SU-DHL-6 (cell line): Measurements from ENCODE around the gene PET100.
A peak's percentile ranks its signal among the peaks of the same experiment; 100 is the strongest.

Experiments used
- H2AFZ ChIP-seq: fragments of 200-600 bp; sonication (generic); 2 replicates; pipeline ENCODE4 v1.6.1; 2014; ENCODE audit warnings: low read depth, mild to moderate bottlenecking, moderate library complexity, mixed read lengths, antibody characterized with exemption, low read length; ENCODE audit not compliant: severe bottlenecking
- H3F3A ChIP-seq: fragments of 200-600 bp; shearing (Covaris generic); 2 replicates; pipeline ENCODE4 v1.6.0; 2016; ENCODE audit warnings: antibody characterized with exemption, mild to moderate bottlenecking; ENCODE audit not compliant: insufficient read depth
- H3K27ac ChIP-seq: fragments of 200-600 bp; sonication (generic); 2 replicates; pipeline ENCODE4 v1.5.1; 2016; ENCODE audit warnings: low read depth, mild to moderate bottlenecking, low read length, moderate library complexity, mixed read lengths
- H3K27me3 ChIP-seq: fragments of 200-600 bp; sonication (generic), shearing (Covaris generic); 2 replicates; pipeline ENCODE4 v1.6.0; 2014; ENCODE audit warnings: mild to moderate bottlenecking, low read length
- H3K36me3 ChIP-seq: fragments of 200-600 bp; sonication (generic); 2 replicates; pipeline ENCODE4 v1.6.1; 2014; ENCODE audit warnings: mild to moderate bottlenecking, low read length, mixed read lengths
- H3K4me2 ChIP-seq: fragments of 300-600, 200-600 bp; shearing (Covaris generic), sonication (generic); 2 replicates; pipeline ENCODE4 v1.6.0; 2014; ENCODE audit warnings: low read length, low read depth, mild to moderate bottlenecking; ENCODE audit not compliant: poor library complexity, severe bottlenecking
- H3K4me3 ChIP-seq: fragments of 200-600 bp; sonication (generic); 2 replicates; pipeline ENCODE4 v1.5.1; 2014; ENCODE audit warnings: antibody characterized with exemption, low read length, mild to moderate bottlenecking, mixed read lengths; ENCODE audit not compliant: insufficient read depth, poor library complexity, severe bottlenecking
- H3K79me2 ChIP-seq: fragments of 200-600 bp; sonication (generic); 2 replicates; pipeline ENCODE4 v1.6.1; 2014; ENCODE audit warnings: mild to moderate bottlenecking, low read length, moderate library complexity; ENCODE audit not compliant: insufficient read depth
- H3K9ac ChIP-seq: fragments of 200-600 bp; sonication (generic); 2 replicates; pipeline ENCODE4 v1.7.0; 2014; ENCODE audit warnings: mild to moderate bottlenecking, low read length
- H3K9me2 ChIP-seq: fragments of 200-600 bp; sonication (generic); replicated peaks from 2 replicates; pipeline ENCODE4 v1.6.1; 2014; ENCODE audit warnings: low read length; ENCODE audit not compliant: insufficient read depth
- H3K9me3 ChIP-seq: fragments of 200-600 bp; sonication (generic); 2 replicates; pipeline ENCODE4 v1.6.1; 2014; ENCODE audit warnings: low read length, mixed read lengths; ENCODE audit not compliant: insufficient read depth
- H4K20me1 ChIP-seq: fragments of 200-600 bp; sonication (generic); 2 replicates; pipeline ENCODE4 v1.6.1; 2014; ENCODE audit warnings: low read depth, mild to moderate bottlenecking, antibody characterized with exemption, low read length, moderate library complexity, mixed read lengths
- CTCF ChIP-seq: fragments of 200-600 bp; sonication (generic); IDR thresholded peaks from one replicate; pipeline ENCODE4 v1.5.1; 2017; ENCODE audit warnings: antibody characterized with exemption, mild to moderate bottlenecking, low read length, moderate library complexity; ENCODE audit not compliant: insufficient read depth, poor library complexity, severe bottlenecking
- EZH2phosphoT487 ChIP-seq: fragments of 200-600 bp; sonication (generic), shearing (Covaris generic); conservative IDR thresholded peaks from 2 replicates; pipeline ENCODE4 v1.6.1; 2018; ENCODE audit warnings: mild to moderate bottlenecking, antibody characterized with exemption, low read length, moderate library complexity, mixed read lengths

The PET100 gene

GRCh38 chr19:7602935-7603497, 26.6 kb upstream of the PET100 start:
- TF ChIP-seq EZH2phosphoT487 (no peak), CTCF (no peak)
- no peak overlapping the region for H3K9ac ChIP-seq
- no peak overlapping the region for H3K27ac ChIP-seq
- H3F3A ChIP-seq = no peaks in the 10 kb centered on the region
- no peaks in the 10 kb centered on the region for H3K79me2 ChIP-seq
- H2AFZ ChIP-seq = no peak overlapping the region
- no peaks in the 10 kb centered on the region for H3K27me3 ChIP-seq
- H3K4me2 ChIP-seq = no peak overlapping the region
- no peak overlapping the region for H3K4me3 ChIP-seq
- no peaks in the 10 kb centered on the region for H3K36me3 ChIP-seq
- H3K9me2 ChIP-seq = no peaks in the 10 kb centered on the region
- no peaks in the 10 kb centered on the region for H3K9me3 ChIP-seq
- no peaks in the 10 kb centered on the region for H4K20me1 ChIP-seq

GRCh38 chr19:7603919-7604318, 25.7 kb upstream of the PET100 start:
- TF ChIP-seq CTCF (no peak), EZH2phosphoT487 (no peak)
- no peaks in the 10 kb centered on the region for H3K9me2 ChIP-seq
- H3K9me3 ChIP-seq = no peaks in the 10 kb centered on the region
- no peak overlapping the region for H2AFZ ChIP-seq
- no peaks in the 10 kb centered on the region for H4K20me1 ChIP-seq
- H3K36me3 ChIP-seq = no peaks in the 10 kb centered on the region
- no peaks in the 10 kb centered on the region for H3K27me3 ChIP-seq
- no peak overlapping the region for H3K4me3 ChIP-seq
- H3K27ac ChIP-seq = no peak overlapping the region
- H3F3A ChIP-seq = no peaks in the 10 kb centered on the region
- no peak overlapping the region for H3K4me2 ChIP-seq
- H3K9ac ChIP-seq = no peak overlapping the region
- H3K79me2 ChIP-seq = no peaks in the 10 kb centered on the region

- no peak overlapping the region for H3K9ac ChIP-seq
- no peaks in the 10 kb centered on the region for H4K20me1 ChIP-seq
- peak overlapping the region; percentile 54 for H2AFZ ChIP-seq
- no peaks in the 10 kb centered on the region for H3K9me3 ChIP-seq
- H3F3A ChIP-seq = no peaks in the 10 kb centered on the region
- H3K27me3 ChIP-seq = no peaks in the 10 kb centered on the region
- no peaks in the 10 kb centered on the region for H3K9me2 ChIP-seq
- H3K4me3 ChIP-seq = no peak overlapping the region
- H3K4me2 ChIP-seq = no peak overlapping the region
- TF ChIP-seq CTCF = no peak
- TF ChIP-seq EZH2phosphoT487 = no peak
- no peaks in the 10 kb centered on the region for H3K36me3 ChIP-seq
- H3K27ac ChIP-seq = no peak overlapping the region
- H3K79me2 ChIP-seq = no peaks in the 10 kb centered on the region
These were observed 23.9 kb upstream of the PET100 start for GRCh38 chr19:7605490-7606222.
